AG09309 (cell line): Measurements from ENCODE around the gene TNFSF15.
"Not testable (repeated sequence)": the region's sequence is repeated elsewhere in the genome, so short reads cannot be mapped to it uniquely, and the experiment has no call there.

Experiments used
- DNase-seq: peaks from one replicate; pipeline ENCODE4 v3.0.0-alpha.2; 2010; ENCODE audit warnings: low read depth
- H3K4me3 ChIP-seq: 2 replicates; pipeline ENCODE4 v1.5.1; 2011; ENCODE audit warnings: mild to moderate bottlenecking, low read depth, low read length, moderate library complexity; ENCODE audit not compliant: control insufficient read depth
- CTCF ChIP-seq: IDR thresholded peaks from 2 replicates; pipeline ENCODE4 v1.5.1; 2011; ENCODE audit warnings: mild to moderate bottlenecking, low read depth, low read length, inconsistent platforms; ENCODE audit not compliant: insufficient read depth, control insufficient read depth; ENCODE audit errors: missing control alignments

TNFSF15 gene

GRCh38 chr9:114738581-114739316 lies 67.1 kb downstream of the TNFSF15 start:
- TF ChIP-seq CTCF: peak; percentile 84
- no peak overlapping the region for H3K4me3 ChIP-seq
- DNase-seq: peak; percentile 70

GRCh38 chr9:114737847-114738246 lies 68.0 kb downstream of the TNFSF15 start:
- no peak for DNase-seq
- TF ChIP-seq CTCF: no peak
- no peak overlapping the region for H3K4me3 ChIP-seq

- no peak overlapping the region for H3K4me3 ChIP-seq
- no peak for TF ChIP-seq CTCF
- DNase-seq: no peak
These were observed 68.7 kb downstream of the TNFSF15 start for GRCh38 chr9:114737118-114737517.

DNA sequence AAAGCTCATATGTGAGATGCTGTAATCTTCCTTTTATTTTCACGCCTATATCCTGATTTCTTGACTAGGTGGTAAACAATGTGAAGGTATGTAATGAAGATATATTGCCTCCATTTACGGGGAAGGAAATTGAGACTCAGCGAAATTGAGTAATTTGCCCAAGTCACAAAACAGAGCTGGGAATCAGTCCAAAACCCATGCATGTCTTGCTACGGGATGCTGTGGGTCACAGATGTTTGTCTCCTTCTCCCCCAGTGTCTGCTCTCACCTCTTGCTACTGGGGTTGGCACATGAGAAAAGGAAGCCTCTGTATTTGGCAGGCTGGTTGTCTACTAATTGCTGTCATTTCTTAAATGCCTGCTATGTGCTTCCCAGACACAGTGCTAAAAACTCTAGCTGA lies 70.1 kb downstream of the TNFSF15 start:
- TF ChIP-seq CTCF: no peak
- no peak overlapping the region for H3K4me3 ChIP-seq
- no peak for DNase-seq

- DNase-seq, H3K4me3 ChIP-seq: not testable (repeated sequence)
These were observed 70.7 kb downstream of the TNFSF15 start for GRCh38 chr9:114735139-114735538.
